ENCODE measurements around the gene AHDC1.
A peak's percentile ranks its signal among the peaks of the same experiment; 100 is the strongest.

AHDC1 gene

DNA sequence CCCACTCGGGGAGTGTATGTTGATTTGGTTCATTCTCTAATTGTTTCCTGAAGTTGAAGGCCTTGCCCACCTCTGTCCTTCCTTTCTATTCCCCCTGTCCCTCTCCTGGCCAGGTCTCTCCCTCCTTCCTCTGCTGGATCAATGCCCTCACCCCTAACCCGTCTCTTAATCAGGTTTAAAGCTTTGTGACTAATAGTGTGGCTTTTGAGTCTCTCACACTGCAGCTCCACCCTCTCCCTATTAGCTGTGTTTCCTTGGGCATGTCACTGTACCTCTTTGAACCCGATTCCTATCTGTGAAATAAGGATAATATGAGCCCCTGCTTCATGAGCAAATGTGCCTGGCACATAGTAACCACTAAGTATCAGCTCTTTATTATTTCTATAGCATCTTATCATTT is 20.5 kb downstream of the AHDC1 start:
- H3K9ac ChIP-seq (ENCODE audit: low read depth, low read length) = no peak overlapping the region
- no peaks in the 10 kb centered on the region for H3K27me3 ChIP-seq (ENCODE audit: control insufficient read depth, insufficient read depth, low read length)
- no peak overlapping the region for H3K4me2 ChIP-seq (ENCODE audit: low read length)
- peaks cover 26% of the 10 kb centered on the region for H3K4me1 ChIP-seq (ENCODE audit: control insufficient read depth, insufficient read depth, low read length)
- no peaks in the 10 kb centered on the region for H3K9me3 ChIP-seq (replicated peaks; ENCODE audit: low read length)
- H3K36me3 ChIP-seq (ENCODE audit: insufficient read depth, low read length) = peaks cover 10% of the 10 kb centered on the region
- no peak overlapping the region for H3K4me3 ChIP-seq (ENCODE audit: low read length)

- no peaks in the 10 kb centered on the region for H3K27me3 ChIP-seq (ENCODE audit: control insufficient read depth, insufficient read depth, low read length)
- H3K4me1 ChIP-seq (ENCODE audit: control insufficient read depth, insufficient read depth, low read length) = peaks cover 32% of the 10 kb centered on the region
- no peak overlapping the region for H3K4me3 ChIP-seq (ENCODE audit: low read length)
- H3K9ac ChIP-seq (ENCODE audit: low read depth, low read length) = peak overlapping the region; percentile 34
- H3K9me3 ChIP-seq (replicated peaks; ENCODE audit: low read length) = no peaks in the 10 kb centered on the region
- H3K4me2 ChIP-seq (ENCODE audit: low read length) = peak overlapping the region; percentile 34
- H3K36me3 ChIP-seq (ENCODE audit: insufficient read depth, low read length) = peaks cover 8% of the 10 kb centered on the region
Measured at GRCh38 chr1:27581823-27582243, 22.1 kb downstream of the AHDC1 start.

GRCh38 chr1:27577504-27578188 is 26.3 kb downstream of the AHDC1 start:
- H3K36me3 ChIP-seq (ENCODE audit: insufficient read depth, low read length) = peaks cover 5% of the 10 kb centered on the region
- H3K4me3 ChIP-seq (ENCODE audit: low read length) = no peak overlapping the region
- H3K27me3 ChIP-seq (ENCODE audit: control insufficient read depth, insufficient read depth, low read length) = no peaks in the 10 kb centered on the region
- H3K9me3 ChIP-seq (replicated peaks; ENCODE audit: low read length) = no peaks in the 10 kb centered on the region
- H3K9ac ChIP-seq (ENCODE audit: low read depth, low read length) = no peak overlapping the region
- peaks cover 62% of the 10 kb centered on the region for H3K4me1 ChIP-seq (ENCODE audit: control insufficient read depth, insufficient read depth, low read length)
- H3K4me2 ChIP-seq (ENCODE audit: low read length) = no peak overlapping the region

DNA sequence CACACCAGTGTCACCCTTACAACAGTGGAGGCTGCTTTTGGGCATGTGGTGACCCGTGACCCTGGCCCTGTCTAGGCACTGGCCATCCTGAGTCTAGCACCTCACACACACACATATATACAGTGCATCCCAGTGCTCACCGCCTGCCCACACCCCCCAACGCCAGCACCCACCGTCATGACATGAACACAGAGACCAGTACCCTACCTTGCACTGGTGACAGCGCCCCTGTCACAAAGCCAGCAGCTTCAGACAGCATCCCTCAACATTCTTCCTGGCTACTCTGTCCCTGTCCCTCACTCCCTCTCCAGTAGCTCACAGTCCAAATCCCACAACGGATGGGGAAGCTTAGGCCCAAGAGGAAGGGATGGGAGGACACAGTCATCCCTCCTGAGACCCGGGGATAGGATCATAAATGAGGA is 27.1 kb downstream of the AHDC1 start:
- H3K4me2 ChIP-seq (ENCODE audit: low read length) = peak overlapping the region; percentile 80
- peak overlapping the region; percentile 5 for H3K9ac ChIP-seq (ENCODE audit: low read depth, low read length)
- H3K36me3 ChIP-seq (ENCODE audit: insufficient read depth, low read length) = no peaks in the 10 kb centered on the region
- H3K4me3 ChIP-seq (ENCODE audit: low read length) = no peak overlapping the region
- H3K9me3 ChIP-seq (replicated peaks; ENCODE audit: low read length) = no peaks in the 10 kb centered on the region
- H3K4me1 ChIP-seq (ENCODE audit: control insufficient read depth, insufficient read depth, low read length) = peaks cover 62% of the 10 kb centered on the region
- H3K27me3 ChIP-seq (ENCODE audit: control insufficient read depth, insufficient read depth, low read length) = no peaks in the 10 kb centered on the region

DNA sequence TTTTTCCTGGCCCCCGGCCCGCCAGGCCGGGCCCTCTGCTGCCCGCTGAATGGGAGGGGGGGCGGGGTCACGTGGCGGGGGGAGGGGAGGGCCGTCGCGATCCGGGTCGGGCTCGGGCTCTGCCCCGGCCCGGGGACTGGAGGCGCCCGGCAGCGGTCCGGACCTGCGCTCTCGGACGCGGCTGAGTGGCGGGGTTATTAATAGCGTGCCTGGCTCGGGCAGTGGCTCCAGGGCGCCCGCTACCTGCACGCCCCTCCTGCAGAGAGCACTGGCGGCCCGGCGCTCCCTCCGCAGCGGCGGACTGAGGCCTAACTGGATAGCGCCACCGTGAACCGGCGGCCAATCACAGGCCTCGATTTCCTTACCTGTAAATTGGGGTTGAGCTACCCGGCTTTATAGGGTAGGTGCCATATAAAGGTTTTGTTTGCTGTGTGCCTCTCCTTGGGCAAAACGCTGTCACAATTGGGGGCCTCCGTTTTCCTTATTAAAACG is 28.1 kb downstream of the AHDC1 start:
- Histone ChIP-seq H3K9me3 (replicated peaks; ENCODE audit: low read length) (no peaks in the 10 kb centered on the region), H3K4me3 (ENCODE audit: low read length) (peak overlapping the region; percentile 61), H3K27me3 (ENCODE audit: control insufficient read depth, insufficient read depth, low read length) (no peaks in the 10 kb centered on the region), H3K36me3 (ENCODE audit: insufficient read depth, low read length) (no peaks in the 10 kb centered on the region), H3K4me2 (ENCODE audit: low read length) (peak overlapping the region; percentile 80), H3K9ac (ENCODE audit: low read depth, low read length) (peak overlapping the region; percentile 65), H3K4me1 (ENCODE audit: control insufficient read depth, insufficient read depth, low read length) (peaks cover 63% of the 10 kb centered on the region)

- peaks cover 63% of the 10 kb centered on the region for H3K4me1 ChIP-seq (ENCODE audit: control insufficient read depth, insufficient read depth, low read length)
- no peaks in the 10 kb centered on the region for H3K36me3 ChIP-seq (ENCODE audit: insufficient read depth, low read length)
- H3K9ac ChIP-seq (ENCODE audit: low read depth, low read length) = peak overlapping the region; percentile 65
- peak overlapping the region; percentile 80 for H3K4me2 ChIP-seq (ENCODE audit: low read length)
- no peaks in the 10 kb centered on the region for H3K27me3 ChIP-seq (ENCODE audit: control insufficient read depth, insufficient read depth, low read length)
- no peaks in the 10 kb centered on the region for H3K9me3 ChIP-seq (replicated peaks; ENCODE audit: low read length)
- peak overlapping the region; percentile 52 for H3K4me3 ChIP-seq (ENCODE audit: low read length)
Measured at GRCh38 chr1:27574871-27575831, 28.8 kb downstream of the AHDC1 start.

- no peak overlapping the region for H3K4me3 ChIP-seq (ENCODE audit: low read length)
- H3K27me3 ChIP-seq (ENCODE audit: control insufficient read depth, insufficient read depth, low read length) = no peaks in the 10 kb centered on the region
- no peaks in the 10 kb centered on the region for H3K36me3 ChIP-seq (ENCODE audit: insufficient read depth, low read length)
- H3K9me3 ChIP-seq (replicated peaks; ENCODE audit: low read length) = no peaks in the 10 kb centered on the region
- H3K9ac ChIP-seq (ENCODE audit: low read depth, low read length) = no peak overlapping the region
- H3K4me2 ChIP-seq (ENCODE audit: low read length) = no peak overlapping the region
- peaks cover 70% of the 10 kb centered on the region for H3K4me1 ChIP-seq (ENCODE audit: control insufficient read depth, insufficient read depth, low read length)
Measured at GRCh38 chr1:27574001-27574781, 29.8 kb downstream of the AHDC1 start.

DNA sequence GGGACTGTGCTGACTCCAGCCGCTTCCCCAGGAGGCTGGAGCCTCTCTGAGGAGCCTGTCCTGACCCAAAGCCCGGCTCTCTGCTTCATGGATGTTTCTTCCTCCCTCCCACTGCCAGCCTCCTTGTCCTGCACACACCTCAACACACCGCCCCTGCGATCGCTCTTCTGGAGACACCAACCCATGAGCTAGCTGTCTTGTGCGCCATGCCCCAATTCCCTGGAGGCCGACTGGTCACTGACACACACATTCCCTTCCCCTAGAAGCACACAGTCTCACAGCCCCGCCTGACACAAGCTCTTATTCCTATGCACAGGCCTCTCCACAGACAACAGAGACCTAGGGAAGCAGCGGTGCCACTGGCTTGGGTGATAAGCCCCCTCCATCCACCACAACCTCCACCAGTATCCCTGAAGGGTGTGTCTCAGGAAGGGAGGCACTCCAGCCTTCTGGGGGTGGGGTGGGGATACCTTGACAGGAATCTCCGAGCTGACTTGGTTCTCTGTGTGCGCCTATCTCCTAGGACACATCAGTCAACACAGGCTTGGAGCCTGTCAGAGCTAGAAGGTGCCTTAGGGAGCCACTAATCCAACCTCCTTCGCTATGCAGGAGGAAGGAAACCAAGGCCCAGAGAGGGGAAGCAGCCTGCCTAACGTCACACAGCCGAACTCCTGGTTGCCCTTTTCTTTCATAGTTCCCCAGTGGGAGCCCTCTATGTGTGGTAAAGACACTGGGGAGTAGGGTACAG is 31.1 kb downstream of the AHDC1 start:
- H3K9ac ChIP-seq (ENCODE audit: low read depth, low read length) = no peak overlapping the region
- H3K4me3 ChIP-seq (ENCODE audit: low read length) = peak overlapping the region; percentile 9
- peak overlapping the region; percentile 36 for H3K4me2 ChIP-seq (ENCODE audit: low read length)
- H3K9me3 ChIP-seq (replicated peaks; ENCODE audit: low read length) = no peaks in the 10 kb centered on the region
- peaks cover 82% of the 10 kb centered on the region for H3K4me1 ChIP-seq (ENCODE audit: control insufficient read depth, insufficient read depth, low read length)
- H3K36me3 ChIP-seq (ENCODE audit: insufficient read depth, low read length) = no peaks in the 10 kb centered on the region
- H3K27me3 ChIP-seq (ENCODE audit: control insufficient read depth, insufficient read depth, low read length) = no peaks in the 10 kb centered on the region

GRCh38 chr1:27572019-27572678 is 31.8 kb downstream of the AHDC1 start:
- peaks cover 84% of the 10 kb centered on the region for H3K4me1 ChIP-seq (ENCODE audit: control insufficient read depth, insufficient read depth, low read length)

GRCh38 chr1:27571439-27572018 is 32.4 kb downstream of the AHDC1 start:
- Histone ChIP-seq H3K27me3 (ENCODE audit: control insufficient read depth, insufficient read depth, low read length) (no peaks in the 10 kb centered on the region), H3K9ac (ENCODE audit: low read depth, low read length) (no peak overlapping the region), H3K4me3 (ENCODE audit: low read length) (no peak overlapping the region), H3K4me1 (ENCODE audit: control insufficient read depth, insufficient read depth, low read length) (peaks cover 84% of the 10 kb centered on the region), H3K4me2 (ENCODE audit: low read length) (no peak overlapping the region), H3K36me3 (ENCODE audit: insufficient read depth, low read length) (no peaks in the 10 kb centered on the region), H3K9me3 (replicated peaks; ENCODE audit: low read length) (no peaks in the 10 kb centered on the region)

More at GRCh38 chr1:27572019-27572678, 31.8 kb downstream of the AHDC1 start:
- Histone ChIP-seq H3K9ac (ENCODE audit: low read depth, low read length) (no peak overlapping the region), H3K36me3 (ENCODE audit: insufficient read depth, low read length) (no peaks in the 10 kb centered on the region), H3K4me3 (ENCODE audit: low read length) (peak overlapping the region; percentile 9), H3K9me3 (replicated peaks; ENCODE audit: low read length) (no peaks in the 10 kb centered on the region), H3K4me2 (ENCODE audit: low read length) (peak overlapping the region; percentile 36), H3K27me3 (ENCODE audit: control insufficient read depth, insufficient read depth, low read length) (no peaks in the 10 kb centered on the region)
